ENCODE measurements around the gene LAD1. TPM values are rescaled to one million over a fixed set of nuclear protein-coding genes. Genes with fewer than 3 reads are reported as not detected.

The LAD1 gene
- total and polyA plus RNA-seq, 2 donors (not counting 1 experiment from before 2014, with no cell fraction given), result 0.10 TPM; not detected in 1

DNA sequence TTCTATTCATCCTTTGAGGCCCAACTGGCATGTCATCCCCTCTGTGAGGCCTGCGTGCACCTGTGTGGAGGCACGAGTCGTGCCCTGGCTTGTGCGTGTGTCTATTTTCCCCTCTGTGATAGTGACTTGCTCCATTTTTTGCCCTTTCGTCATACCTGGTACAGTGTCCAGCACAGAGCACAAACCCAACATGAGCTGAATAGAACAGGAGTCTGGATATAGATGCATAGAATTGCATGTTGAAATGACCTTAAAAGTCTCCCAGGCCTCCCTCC is 54.1 kb downstream of the LAD1 start:
- TF ChIP-seq EZH2 (IDR thresholded peaks at IDR 0.05; ENCODE audit: borderline replicate concordance, insufficient read depth, low read depth, low read length, poor library complexity, severe bottlenecking) (no peak), CTCF (IDR thresholded peaks at IDR 0.05) (no peak)
- Histone ChIP-seq H3K4me2 (replicated peaks; ENCODE audit: low read depth, low read length, poor library complexity, severe bottlenecking) (no peak overlapping the region), H3K27ac (ENCODE audit: low read length in 2 of 2) (no peak overlapping the region), H4K20me1 (ENCODE audit: control insufficient read depth, insufficient read depth, low read length, poor library complexity, severe bottlenecking) (no peaks in the 10 kb centered on the region), H3K79me2 (ENCODE audit: control insufficient read depth, insufficient read depth, low read length) (no peaks in the 10 kb centered on the region), H3K36me3 (replicated peaks in 1 of 2; ENCODE audit: control extremely low read depth in 1 of 2, control insufficient read depth in 1 of 2, extremely low read depth in 1 of 2, insufficient read depth in 2 of 2, low read length in 1 of 2) (no peaks in the 10 kb centered on the region), H2AFZ (ENCODE audit: insufficient read depth, low read depth, low read length, poor library complexity, severe bottlenecking) (no peak overlapping the region), H3K27me3 (replicated peaks in 1 of 4; ENCODE audit: control extremely low read depth in 1 of 4, control insufficient read depth in 3 of 4, insufficient read depth in 4 of 4, low read length in 3 of 4) (peaks cover 0 to 10% (median 2%) of the 10 kb centered on the region in 4 experiments), H3K9ac (ENCODE audit: low read length) (no peak overlapping the region), H3K4me1 (ENCODE audit: control insufficient read depth in 2 of 2, insufficient read depth in 2 of 2, low read length in 2 of 2) (no peaks in the 10 kb centered on the region), H3K4me3 (ENCODE audit: control extremely low read depth in 1 of 5, extremely low read depth in 1 of 5, insufficient read depth in 1 of 5, low read depth in 2 of 5, low read length in 4 of 5) (no peak overlapping the region), H3K9me3 (ENCODE audit: control extremely low read depth in 1 of 3, control insufficient read depth in 2 of 3, insufficient read depth in 1 of 3, low read length in 2 of 3) (peaks cover 0 to 3% (median 0%) of the 10 kb centered on the region in 3 donors)
- Mint-ChIP-seq H3K27ac (no peak overlapping the region), H3K9me3 (ENCODE audit: insufficient read depth) (no peaks in the 10 kb centered on the region), H3K4me3 (no peak overlapping the region), H3K27me3 (peaks cover 33% of the 10 kb centered on the region), H3K4me1 (no peaks in the 10 kb centered on the region)
- ATAC-seq (ENCODE audit: low read depth), result no peak
- DNase-seq, result no peak
- WGBS (ENCODE audit: insufficient coverage), result 96% methylated on average over 4 of the region's 5 CpGs
- intact Hi-C loops (cut with micrococcal nuclease), result no loop called here
- ChIA-PET POLR2A (no interaction called here), CTCF (no interaction called here)

DNA sequence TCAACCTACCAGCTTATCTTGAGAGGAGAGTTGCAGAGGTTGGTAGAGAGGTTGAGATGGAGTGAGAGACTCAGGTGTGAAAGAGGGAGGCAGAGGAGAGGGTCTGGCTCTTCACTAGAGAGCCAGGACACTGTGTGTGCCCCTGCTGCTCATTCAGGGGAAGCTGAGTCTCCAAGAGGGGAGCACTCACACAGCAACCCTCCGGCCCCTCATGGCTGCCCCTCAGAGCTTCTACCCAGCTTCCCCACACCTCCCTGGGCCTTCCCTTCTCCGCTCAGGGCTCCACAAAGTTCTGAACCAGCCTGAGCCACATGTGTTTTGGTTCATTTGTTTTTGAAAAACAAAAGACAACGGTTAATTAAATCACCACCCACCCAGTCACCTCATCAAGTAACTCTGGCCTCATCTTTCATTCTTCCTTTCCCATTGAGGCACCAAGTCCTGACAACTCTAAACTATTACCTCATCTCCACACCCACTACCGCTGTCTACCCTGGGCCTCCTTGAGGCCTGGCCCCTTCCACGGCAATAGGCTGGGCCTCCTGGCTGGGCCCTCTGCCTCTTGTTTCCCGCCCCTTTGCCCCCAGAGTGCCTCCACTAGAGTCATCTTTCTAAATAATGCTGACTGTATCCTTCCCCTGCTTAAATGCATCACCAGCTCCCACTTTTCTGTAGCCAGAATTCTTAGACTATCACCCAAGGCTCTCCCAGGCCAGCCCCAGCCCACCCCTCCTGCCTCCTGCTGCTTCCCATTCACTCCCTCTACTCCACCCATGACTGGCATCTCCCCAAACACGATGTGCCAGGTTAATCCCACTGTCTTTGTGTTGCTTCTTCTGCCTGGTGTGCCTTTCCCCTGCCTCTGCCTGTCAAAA is 54.7 kb downstream of the LAD1 start:
- H3K36me3 ChIP-seq (replicated peaks in 1 of 2; ENCODE audit: control extremely low read depth in 1 of 2, control insufficient read depth in 1 of 2, extremely low read depth in 1 of 2, insufficient read depth in 2 of 2, low read length in 1 of 2), result no peaks in the 10 kb centered on the region
- Mint-ChIP-seq H3K27me3 (peaks cover 35% of the 10 kb centered on the region), H3K9me3 (ENCODE audit: insufficient read depth) (no peaks in the 10 kb centered on the region), H3K27ac (no peak overlapping the region), H3K4me3 (no peak overlapping the region), H3K4me1 (no peaks in the 10 kb centered on the region)
- H4K20me1 ChIP-seq (ENCODE audit: control insufficient read depth, insufficient read depth, low read length, poor library complexity, severe bottlenecking), result no peaks in the 10 kb centered on the region
- ATAC-seq (ENCODE audit: low read depth), result no peak
- H3K4me2 ChIP-seq (replicated peaks; ENCODE audit: low read depth, low read length, poor library complexity, severe bottlenecking), result no peak overlapping the region
- POLR2A ChIA-PET, result no interaction called here
- H3K4me1 ChIP-seq (ENCODE audit: control insufficient read depth in 2 of 2, insufficient read depth in 2 of 2, low read length in 2 of 2), result no peaks in the 10 kb centered on the region
- H3K9me3 ChIP-seq (ENCODE audit: control extremely low read depth in 1 of 3, control insufficient read depth in 2 of 3, insufficient read depth in 1 of 3, low read length in 2 of 3), result peaks cover 0 to 3% (median 0%) of the 10 kb centered on the region in 3 donors
- CTCF ChIA-PET, result no interaction called here
- no peak overlapping the region for H3K4me3 ChIP-seq (ENCODE audit: control extremely low read depth in 1 of 5, extremely low read depth in 1 of 5, insufficient read depth in 1 of 5, low read depth in 2 of 5, low read length in 4 of 5)
- intact Hi-C loops (cut with micrococcal nuclease), result no loop called here
- no peaks in the 10 kb centered on the region for H3K79me2 ChIP-seq (ENCODE audit: control insufficient read depth, insufficient read depth, low read length)
- 90% methylated on average over 6 of the region's 7 CpGs for WGBS (ENCODE audit: insufficient coverage)
- DNase-seq, result no peak
- H2AFZ ChIP-seq (ENCODE audit: insufficient read depth, low read depth, low read length, poor library complexity, severe bottlenecking), result no peak overlapping the region
- no peak overlapping the region for H3K9ac ChIP-seq (ENCODE audit: low read length)
- H3K27me3 ChIP-seq (replicated peaks in 1 of 4; ENCODE audit: control extremely low read depth in 1 of 4, control insufficient read depth in 3 of 4, insufficient read depth in 4 of 4, low read length in 3 of 4), result peaks cover 0 to 10% (median 2%) of the 10 kb centered on the region in 4 experiments
- TF ChIP-seq EZH2 (IDR thresholded peaks at IDR 0.05; ENCODE audit: borderline replicate concordance, insufficient read depth, low read depth, low read length, poor library complexity, severe bottlenecking) (no peak), CTCF (IDR thresholded peaks at IDR 0.05) (no peak)
- H3K27ac ChIP-seq (ENCODE audit: low read length in 2 of 2), result no peak overlapping the region

Data from B cell (primary cell).